PC-9 (cell line): ENCODE data around the gene MADCAM1. TPM values are rescaled to one million over a fixed set of nuclear protein-coding genes. Genes with fewer than 3 reads are reported as not detected.

ENCODE experiments used
- BruUV-seq: library from RNA; stranded (reverse); fragments of 400-500 nt; replicated peaks from 2 replicates; lab custom pipeline; 2021; lab: Mats Ljungman, UMichigan
- CTCF ChIA-PET: fragments of 300-600 bp; sonication (Branson Sonifier 250); formaldehyde crosslinking; loops from one replicate; lab custom pipeline; 2022; ENCODE audit warnings: antibody characterized with exemption; lab: Charles Lee
- POLR2A ChIA-PET: fragments of 300-600 bp; sonication (Branson Sonifier 250); formaldehyde crosslinking; loops from one replicate; lab custom pipeline; 2022; ENCODE audit warnings: antibody characterized with exemption; ENCODE audit not compliant: unreplicated experiment; lab: Charles Lee
- DNase-seq, 2 experiments: peaks; one replicate each; pipeline versions ENCODE4 v3.0.0 to v3.0.0-alpha.2; 2015 to 2022; ENCODE audit warnings: mixed read lengths in 1 of 2
- H2AFZ ChIP-seq: fragments of 200-600 bp; sonication (generic); 2 replicates; pipeline ENCODE4 v1.8.1; 2017; ENCODE audit warnings: antibody characterized with exemption
- H3F3A ChIP-seq: fragments of 200-600 bp; sonication (generic); 2 replicates; pipeline ENCODE4 v1.8.1; 2017; ENCODE audit warnings: antibody characterized with exemption, mild to moderate bottlenecking, low read depth; ENCODE audit not compliant: insufficient read depth
- H3K27ac ChIP-seq: fragments of 200-600 bp; sonication (generic); 2 replicates; pipeline ENCODE4 v1.6.1; 2016; ENCODE audit warnings: mixed run types
- H3K27me3 ChIP-seq: fragments of 200-600 bp; sonication (generic); 2 replicates; pipeline ENCODE4 v1.6.1; 2016; ENCODE audit warnings: low read depth, mixed run types; ENCODE audit not compliant: insufficient read depth
- H3K36me3 ChIP-seq: fragments of 200-600 bp; sonication (generic); 2 replicates; pipeline ENCODE4 v1.6.1; 2016; ENCODE audit warnings: low read depth, mixed run types
- H3K4me1 ChIP-seq: fragments of 200-600 bp; sonication (generic); replicated peaks from 2 replicates; pipeline ENCODE4 v1.6.1; 2016; ENCODE audit warnings: mixed run types; ENCODE audit not compliant: insufficient read depth
- H3K4me2 ChIP-seq: fragments of 200-600 bp; sonication (generic); 2 replicates; pipeline ENCODE4 v1.6.1; 2017; ENCODE audit warnings: mixed run types
- H3K4me3 ChIP-seq: fragments of 200-600 bp; sonication (generic); 2 replicates; pipeline ENCODE4 v1.6.1; 2016; ENCODE audit warnings: mixed run types
- H3K79me2 ChIP-seq: fragments of 200-600 bp; sonication (generic); 2 replicates; pipeline ENCODE4 v1.6.1; 2017; ENCODE audit warnings: low read depth, mixed run types
- H3K9me2 ChIP-seq: fragments of 200-600 bp; sonication (generic); 2 replicates; pipeline ENCODE4 v1.8.1; 2017; ENCODE audit warnings: mild to moderate bottlenecking; ENCODE audit not compliant: insufficient read depth
- H3K9me3 ChIP-seq: fragments of 200-600 bp; sonication (generic); 2 replicates; pipeline ENCODE4 v1.8.1; 2016; ENCODE audit warnings: low read depth; ENCODE audit not compliant: insufficient read depth
- H4K20me1 ChIP-seq: fragments of 200-600 bp; sonication (generic); 2 replicates; pipeline ENCODE4 v1.8.1; 2017; ENCODE audit not compliant: insufficient read depth
- EZH2 ChIP-seq: fragments of 200-600 bp; sonication (generic); IDR thresholded peaks from 2 replicates; pipeline ENCODE4 v1.8.0; 2017; ENCODE audit warnings: antibody characterized with exemption, low read depth
- intact Hi-C: fragments of 100-400 bp; cut with micrococcal nuclease; formaldehyde crosslinking; loops from one replicate; pipeline ENCODE4 v1.10.0; 2022; ENCODE audit not compliant: unreplicated experiment
- total RNA-seq: library from RNA; stranded (reverse); gene quantifications from 2 replicates; pipeline ENCODE4 v1.2.3, GENCODE V29; 2021
- TF ChIP-seq, protein P1 (sequence below): fragments of 200-600 bp; sonication (generic); conservative IDR thresholded peaks from 2 replicates; pipeline ENCODE4 v1.6.1; 2017; ENCODE audit warnings: mixed run types, antibody characterized with exemption, mild to moderate bottlenecking, moderate library complexity

The MADCAM1 gene
- total RNA-seq, 1 experiment from 2014 or later: 1.1 TPM

DNA sequence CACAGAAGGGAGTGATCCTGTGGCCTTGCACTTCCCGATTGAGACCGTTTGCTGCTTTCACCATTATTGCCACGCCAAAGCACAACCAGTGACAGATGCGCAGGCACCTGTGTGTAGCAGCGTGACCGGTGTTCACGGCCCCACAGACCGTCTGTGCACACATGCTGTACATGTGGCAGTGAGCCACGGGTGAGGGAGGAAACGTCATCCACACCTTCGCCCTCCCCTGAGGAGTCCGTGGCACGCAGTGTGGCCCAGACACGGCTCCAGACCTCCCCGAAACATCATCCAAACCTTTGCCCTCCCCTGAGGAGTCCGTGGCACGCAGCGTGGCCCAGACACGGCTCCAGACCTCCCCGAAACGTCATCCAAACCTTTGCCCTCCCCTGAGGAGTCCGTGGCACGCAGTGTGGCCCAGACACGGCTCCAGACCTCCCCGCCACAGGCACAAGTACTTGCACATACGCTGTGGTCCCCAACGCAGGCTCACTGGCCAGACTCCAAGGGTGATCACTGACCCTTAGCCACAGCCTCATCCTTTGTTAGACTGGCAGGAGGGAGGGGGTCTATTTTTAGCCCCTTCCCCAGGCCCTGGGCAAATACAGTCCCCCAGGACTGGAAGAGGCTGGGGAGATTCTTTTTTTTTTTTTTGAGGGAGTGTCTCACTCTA, 27.6 kb upstream of the MADCAM1 start:
- Histone ChIP-seq H3K27me3 (peaks cover 16% of the 10 kb centered on the region; the same call in 1 of the 2 replicates), H2AFZ (no peak overlapping the region), H3K4me3 (no peak overlapping the region), H4K20me1 (no peaks in the 10 kb centered on the region), H3K9me3 (no peaks in the 10 kb centered on the region), H3K79me2 (no peaks in the 10 kb centered on the region), H3K4me2 (no peak overlapping the region), H3F3A (no peaks in the 10 kb centered on the region), H3K36me3 (no peaks in the 10 kb centered on the region), H3K27ac (no peak overlapping the region), H3K4me1 (no peaks in the 10 kb centered on the region), H3K9me2 (no peaks in the 10 kb centered on the region)
- TF ChIP-seq, protein P1, sequence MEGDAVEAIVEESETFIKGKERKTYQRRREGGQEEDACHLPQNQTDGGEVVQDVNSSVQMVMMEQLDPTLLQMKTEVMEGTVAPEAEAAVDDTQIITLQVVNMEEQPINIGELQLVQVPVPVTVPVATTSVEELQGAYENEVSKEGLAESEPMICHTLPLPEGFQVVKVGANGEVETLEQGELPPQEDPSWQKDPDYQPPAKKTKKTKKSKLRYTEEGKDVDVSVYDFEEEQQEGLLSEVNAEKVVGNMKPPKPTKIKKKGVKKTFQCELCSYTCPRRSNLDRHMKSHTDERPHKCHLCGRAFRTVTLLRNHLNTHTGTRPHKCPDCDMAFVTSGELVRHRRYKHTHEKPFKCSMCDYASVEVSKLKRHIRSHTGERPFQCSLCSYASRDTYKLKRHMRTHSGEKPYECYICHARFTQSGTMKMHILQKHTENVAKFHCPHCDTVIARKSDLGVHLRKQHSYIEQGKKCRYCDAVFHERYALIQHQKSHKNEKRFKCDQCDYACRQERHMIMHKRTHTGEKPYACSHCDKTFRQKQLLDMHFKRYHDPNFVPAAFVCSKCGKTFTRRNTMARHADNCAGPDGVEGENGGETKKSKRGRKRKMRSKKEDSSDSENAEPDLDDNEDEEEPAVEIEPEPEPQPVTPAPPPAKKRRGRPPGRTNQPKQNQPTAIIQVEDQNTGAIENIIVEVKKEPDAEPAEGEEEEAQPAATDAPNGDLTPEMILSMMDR: no peak
- no peak for TF ChIP-seq EZH2
- ChIA-PET CTCF (no interaction called here), POLR2A (no interaction called here)
- intact Hi-C loops: no loop called here
- no TSS peak for BruUV-seq
- no peak for DNase-seq

DNA sequence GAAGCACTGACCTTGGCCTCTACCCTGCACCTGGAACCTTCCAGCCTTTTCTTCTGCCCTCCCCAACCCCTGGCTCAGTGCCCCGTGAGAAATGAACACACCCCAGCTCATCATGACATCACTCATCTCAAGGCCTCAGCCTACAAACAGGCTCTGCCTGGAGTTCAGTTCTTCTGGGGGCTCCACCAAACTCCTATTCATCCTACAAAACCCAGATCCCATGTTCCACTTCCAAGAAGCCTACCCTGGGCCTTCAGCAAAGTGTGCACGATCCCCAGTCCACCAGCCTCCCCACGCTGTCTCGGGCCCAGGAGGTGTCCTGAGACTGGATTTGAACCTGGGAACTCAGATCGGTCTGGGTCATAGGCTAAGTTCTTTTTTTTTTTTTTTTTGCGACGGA, 26.5 kb upstream of the MADCAM1 start:
- H4K20me1 ChIP-seq: no peaks in the 10 kb centered on the region
- H3K27ac ChIP-seq: no peak overlapping the region
- no peaks in the 10 kb centered on the region for H3K79me2 ChIP-seq
- no peak overlapping the region for H2AFZ ChIP-seq
- no peak for DNase-seq
- H3K4me3 ChIP-seq: no peak overlapping the region
- H3K4me1 ChIP-seq: no peaks in the 10 kb centered on the region
- H3F3A ChIP-seq: no peaks in the 10 kb centered on the region
- no peak for TF ChIP-seq EZH2
- TF ChIP-seq, protein P1: no peak
- intact Hi-C loops: no loop called here
- BruUV-seq: no TSS peak
- no peaks in the 10 kb centered on the region for H3K9me3 ChIP-seq
- CTCF ChIA-PET: no interaction called here
- no peaks in the 10 kb centered on the region for H3K36me3 ChIP-seq
- POLR2A ChIA-PET: no interaction called here
- no peak overlapping the region for H3K4me2 ChIP-seq
- H3K27me3 ChIP-seq: peaks cover 16% of the 10 kb centered on the region; the same call in 1 of the 2 replicates
- no peaks in the 10 kb centered on the region for H3K9me2 ChIP-seq

DNA sequence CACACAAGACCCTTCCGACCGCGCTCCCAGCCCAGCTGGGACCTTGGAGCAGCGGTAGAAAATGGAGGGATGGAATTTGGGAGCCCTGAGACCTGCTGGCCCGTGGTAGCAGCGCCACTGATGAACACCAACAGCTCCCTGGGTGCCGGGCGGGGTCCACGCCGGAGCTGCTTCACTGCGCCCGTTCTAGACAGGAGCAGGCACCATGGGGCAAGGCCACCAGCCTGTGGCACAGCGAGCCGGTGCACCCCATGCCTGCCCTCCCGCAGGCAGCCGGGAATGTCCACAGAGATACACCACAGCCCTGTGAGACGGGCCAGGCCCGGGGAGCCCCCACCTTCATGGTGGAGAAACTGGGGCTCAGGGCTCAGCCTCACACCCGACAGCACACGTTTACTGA, 25.6 kb upstream of the MADCAM1 start:
- H4K20me1 ChIP-seq: no peaks in the 10 kb centered on the region
- BruUV-seq: no TSS peak
- no peaks in the 10 kb centered on the region for H3F3A ChIP-seq
- intact Hi-C loops: no loop called here
- H3K79me2 ChIP-seq: no peaks in the 10 kb centered on the region
- H3K36me3 ChIP-seq: no peaks in the 10 kb centered on the region
- ChIA-PET POLR2A (no interaction called here), CTCF (no interaction called here)
- H3K4me2 ChIP-seq: no peak overlapping the region
- no peaks in the 10 kb centered on the region for H3K9me3 ChIP-seq
- H3K4me3 ChIP-seq: no peak overlapping the region
- no peaks in the 10 kb centered on the region for H3K9me2 ChIP-seq
- H3K27ac ChIP-seq: no peak overlapping the region
- no peaks in the 10 kb centered on the region for H3K4me1 ChIP-seq
- DNase-seq: no peak
- H3K27me3 ChIP-seq: peaks cover 16% of the 10 kb centered on the region; the same call in 1 of the 2 replicates
- H2AFZ ChIP-seq: no peak overlapping the region
- no peak for TF ChIP-seq EZH2
- TF ChIP-seq, protein P1: no peak
